Measurements from ENCODE around the gene ZBTB47.

The ZBTB47 gene

GRCh38 chr3:42707620-42708355 lies 54.3 kb downstream of the ZBTB47 start:
- TF ChIP-seq ZFX (IDR thresholded peaks at IDR 0.05; ENCODE audit: borderline replicate concordance) (no peak), CTCF (IDR thresholded peaks at IDR 0.05) (no peak)
- H3K27ac ChIP-seq, result no peak overlapping the region

DNA sequence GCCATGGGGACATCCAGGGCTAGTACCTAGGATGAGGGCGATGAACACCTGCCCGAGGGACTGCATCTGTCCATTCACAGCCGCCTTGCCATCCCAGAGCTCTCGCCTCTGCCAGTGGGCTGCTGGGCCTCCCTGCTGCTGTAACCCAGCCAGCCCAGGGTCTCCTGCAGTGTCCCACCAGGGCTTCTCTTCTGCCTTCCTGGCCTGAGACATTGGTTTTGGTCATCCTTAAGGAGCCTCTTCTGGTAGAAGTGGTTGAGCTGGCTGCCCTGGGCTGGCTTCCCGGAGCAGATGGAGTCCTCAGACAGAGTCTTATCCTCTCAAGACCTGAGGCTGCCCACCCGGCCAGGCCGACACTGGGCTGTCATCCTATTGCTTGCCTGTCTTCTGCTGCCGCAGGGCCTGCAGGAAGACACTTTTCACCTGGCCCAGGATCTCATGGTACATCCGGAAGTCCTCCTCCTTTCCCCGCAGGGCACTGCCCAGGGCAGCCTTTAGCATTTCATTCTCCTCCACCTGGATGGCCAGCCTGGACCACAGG lies 55.2 kb downstream of the ZBTB47 start:
- no peak overlapping the region for H3K27ac ChIP-seq
- TF ChIP-seq CTCF (IDR thresholded peaks at IDR 0.05), result no peak

- no peak overlapping the region for H3K27ac ChIP-seq
- TF ChIP-seq CTCF (IDR thresholded peaks at IDR 0.05) (no peak), ZFX (IDR thresholded peaks at IDR 0.05; ENCODE audit: borderline replicate concordance) (no peak)
These were observed 56.1 kb downstream of the ZBTB47 start for GRCh38 chr3:42709621-42710020.

GRCh38 chr3:42710323-42711021 lies 57.0 kb downstream of the ZBTB47 start:
- TF ChIP-seq CTCF (IDR thresholded peaks at IDR 0.05), result no peak
- no peak for TF ChIP-seq ZFX (IDR thresholded peaks at IDR 0.05; ENCODE audit: borderline replicate concordance)

GRCh38 chr3:42711491-42712343 lies 58.2 kb downstream of the ZBTB47 start:
- H3K27ac ChIP-seq, result no peak overlapping the region
- TF ChIP-seq ZFX (IDR thresholded peaks at IDR 0.05; ENCODE audit: borderline replicate concordance) (no peak), CTCF (IDR thresholded peaks at IDR 0.05) (no peak; the same call in 1 of the 2 replicates)

More at GRCh38 chr3:42710323-42711021, 57.0 kb downstream of the ZBTB47 start:
- H3K27ac ChIP-seq, result no peak overlapping the region

DNA sequence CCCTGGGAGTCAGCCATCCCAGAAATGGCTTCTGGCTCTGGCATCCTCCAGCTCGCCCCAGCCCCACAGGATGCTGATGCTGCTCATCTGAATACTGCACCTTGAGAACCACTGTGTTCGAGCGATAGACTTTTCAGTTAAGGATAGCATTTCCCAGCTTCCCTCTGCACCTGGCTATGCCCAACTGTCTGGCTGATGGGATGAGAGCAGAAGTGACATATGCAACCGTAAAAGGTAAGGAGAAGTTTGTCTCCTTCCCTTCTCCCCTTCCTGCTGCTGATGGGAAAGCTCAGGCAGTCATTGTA lies 58.8 kb downstream of the ZBTB47 start:
- no peak overlapping the region for H3K27ac ChIP-seq
- TF ChIP-seq CTCF (IDR thresholded peaks at IDR 0.05) (no peak), ZFX (IDR thresholded peaks at IDR 0.05; ENCODE audit: borderline replicate concordance) (no peak)
